HFFc6 (cell line): ENCODE measurements around the gene FRMD4A. TPM values are rescaled to one million over a fixed set of nuclear protein-coding genes. Genes with fewer than 3 reads are reported as not detected.

Experiments
- DNase-seq: peaks from one replicate; pipeline ENCODE4 v3.0.0-alpha.2; 2018
- H3K27ac Mint-ChIP-seq: 2 replicates; pipeline ENCODE4 v1.8.0; 2020; ENCODE audit warnings: mild to moderate bottlenecking, mixed read lengths
- H3K27me3 Mint-ChIP-seq: 2 replicates; pipeline ENCODE4 v1.8.0; 2021; ENCODE audit warnings: mild to moderate bottlenecking, moderate library complexity, mixed read lengths; ENCODE audit not compliant: insufficient read depth
- H3K36me3 Mint-ChIP-seq: 2 replicates; pipeline ENCODE4 v1.8.0; 2021; ENCODE audit warnings: low read depth, mixed read lengths
- H3K4me1 Mint-ChIP-seq: 2 replicates; pipeline ENCODE4 v1.8.0; 2020; ENCODE audit warnings: low read depth, mixed read lengths
- H3K4me3 Mint-ChIP-seq: 2 replicates; pipeline ENCODE4 v1.8.0; 2020; ENCODE audit warnings: mild to moderate bottlenecking, moderate library complexity, mixed read lengths
- H3K9me3 Mint-ChIP-seq: 2 replicates; pipeline ENCODE4 v1.8.0; 2020; ENCODE audit warnings: mild to moderate bottlenecking, mixed read lengths
- total RNA-seq, 6 experiments: library from RNA; stranded (reverse); fragmentation: NEBNext Ultra II Directional; extraction: Animal tissue kit (Norgen Biotek cat#: 25700); gene quantifications; 2 replicates in 1 of 6; 3 replicates in 5 of 6; pipeline ENCODE4 v1.2.3, GENCODE V29; 2021
- TF ChIP-seq, protein P1 (sequence below): fragments of 200-600 bp; sonication (generic); IDR thresholded peaks from 2 replicates; pipeline ENCODE4 v1.5.0; 2021; ENCODE audit warnings: antibody characterized with exemption, mild to moderate bottlenecking

Gene FRMD4A
- total RNA-seq, 6 experiments from 2014 or later, result 76.7 to 117 (median 92.3) TPM

DNA sequence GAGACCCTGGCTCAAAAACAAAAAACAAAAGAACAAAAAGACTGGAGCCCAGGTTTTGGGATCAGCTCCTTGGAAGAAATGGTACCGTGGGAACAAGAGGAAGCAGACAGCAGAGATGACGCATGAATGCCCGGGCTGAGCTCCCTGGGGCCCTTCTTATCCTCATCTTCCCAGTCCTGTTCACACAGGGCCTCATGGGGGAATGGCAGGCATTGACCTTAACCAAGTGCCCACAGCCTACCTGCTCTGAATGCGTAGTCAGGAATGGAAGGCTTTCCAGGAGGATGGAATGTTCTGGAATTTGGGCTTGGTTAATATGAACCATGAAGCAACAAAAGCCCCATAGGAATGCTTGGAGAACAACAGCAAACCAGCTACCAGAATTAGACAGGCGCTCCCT lies 589.3 kb downstream of the FRMD4A start:
- Mint-ChIP-seq H3K27me3 (peaks cover 2% of the 10 kb centered on the region), H3K4me3 (no peak overlapping the region), H3K36me3 (peaks cover 34% of the 10 kb centered on the region), H3K27ac (peak overlapping the region; percentile 53; the same call in 1 of the 2 replicates), H3K9me3 (no peaks in the 10 kb centered on the region), H3K4me1 (peaks cover 14% of the 10 kb centered on the region)
- DNase-seq, result no peak
- TF ChIP-seq, protein P1, sequence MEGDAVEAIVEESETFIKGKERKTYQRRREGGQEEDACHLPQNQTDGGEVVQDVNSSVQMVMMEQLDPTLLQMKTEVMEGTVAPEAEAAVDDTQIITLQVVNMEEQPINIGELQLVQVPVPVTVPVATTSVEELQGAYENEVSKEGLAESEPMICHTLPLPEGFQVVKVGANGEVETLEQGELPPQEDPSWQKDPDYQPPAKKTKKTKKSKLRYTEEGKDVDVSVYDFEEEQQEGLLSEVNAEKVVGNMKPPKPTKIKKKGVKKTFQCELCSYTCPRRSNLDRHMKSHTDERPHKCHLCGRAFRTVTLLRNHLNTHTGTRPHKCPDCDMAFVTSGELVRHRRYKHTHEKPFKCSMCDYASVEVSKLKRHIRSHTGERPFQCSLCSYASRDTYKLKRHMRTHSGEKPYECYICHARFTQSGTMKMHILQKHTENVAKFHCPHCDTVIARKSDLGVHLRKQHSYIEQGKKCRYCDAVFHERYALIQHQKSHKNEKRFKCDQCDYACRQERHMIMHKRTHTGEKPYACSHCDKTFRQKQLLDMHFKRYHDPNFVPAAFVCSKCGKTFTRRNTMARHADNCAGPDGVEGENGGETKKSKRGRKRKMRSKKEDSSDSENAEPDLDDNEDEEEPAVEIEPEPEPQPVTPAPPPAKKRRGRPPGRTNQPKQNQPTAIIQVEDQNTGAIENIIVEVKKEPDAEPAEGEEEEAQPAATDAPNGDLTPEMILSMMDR, result no peak

DNA sequence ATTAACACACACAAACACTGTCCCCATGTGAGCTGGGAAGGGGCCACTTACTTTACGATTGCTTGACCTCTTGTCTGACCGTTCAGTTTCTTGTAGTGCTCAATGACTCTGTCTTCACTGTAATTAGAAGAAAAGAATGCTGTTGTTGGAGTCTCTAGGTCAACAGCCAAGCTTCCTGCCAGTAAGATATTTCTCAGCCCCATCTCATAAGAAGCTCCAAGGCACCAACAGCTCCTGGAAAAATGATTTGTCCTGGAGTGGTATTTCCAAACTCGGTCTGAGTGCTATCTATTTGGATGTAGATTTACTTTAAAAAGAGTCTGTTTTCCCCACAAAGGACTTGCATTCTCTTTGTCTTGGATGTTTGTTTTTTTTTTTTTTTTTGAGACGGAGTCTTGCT lies 590.3 kb downstream of the FRMD4A start:
- TF ChIP-seq, protein P1, result no peak
- Mint-ChIP-seq H3K4me1 (peaks cover 5% of the 10 kb centered on the region), H3K9me3 (no peaks in the 10 kb centered on the region), H3K4me3 (no peak overlapping the region), H3K27ac (no peak overlapping the region), H3K36me3 (peaks cover 29% of the 10 kb centered on the region), H3K27me3 (peaks cover 2% of the 10 kb centered on the region)
- no peak for DNase-seq

DNA sequence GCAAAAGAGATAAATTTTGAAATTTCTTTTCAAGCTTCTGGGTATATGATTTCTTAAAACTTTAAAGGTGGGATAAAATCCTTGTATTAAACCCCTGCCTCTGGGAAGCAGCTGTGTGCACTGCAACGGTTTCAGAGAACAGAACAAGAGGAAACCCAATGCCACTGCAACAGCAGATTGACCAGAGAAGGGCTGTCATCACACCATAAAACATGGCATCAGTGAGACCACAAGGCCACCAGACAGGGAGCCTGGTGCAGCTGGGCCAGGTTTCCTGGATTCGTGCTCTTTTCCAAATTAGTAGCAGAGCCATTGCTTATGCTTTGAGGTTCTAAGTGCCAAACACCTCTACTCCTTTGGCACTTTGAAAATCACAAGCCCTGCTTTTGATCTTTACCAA lies 591.5 kb downstream of the FRMD4A start:
- Mint-ChIP-seq H3K36me3 (peaks cover 29% of the 10 kb centered on the region), H3K4me1 (no peaks in the 10 kb centered on the region; the same call in 1 of the 2 replicates), H3K9me3 (no peaks in the 10 kb centered on the region), H3K4me3 (no peak overlapping the region), H3K27ac (no peak overlapping the region), H3K27me3 (peaks cover 2% of the 10 kb centered on the region)
- TF ChIP-seq, protein P1, result no peak
- DNase-seq, result no peak

DNA sequence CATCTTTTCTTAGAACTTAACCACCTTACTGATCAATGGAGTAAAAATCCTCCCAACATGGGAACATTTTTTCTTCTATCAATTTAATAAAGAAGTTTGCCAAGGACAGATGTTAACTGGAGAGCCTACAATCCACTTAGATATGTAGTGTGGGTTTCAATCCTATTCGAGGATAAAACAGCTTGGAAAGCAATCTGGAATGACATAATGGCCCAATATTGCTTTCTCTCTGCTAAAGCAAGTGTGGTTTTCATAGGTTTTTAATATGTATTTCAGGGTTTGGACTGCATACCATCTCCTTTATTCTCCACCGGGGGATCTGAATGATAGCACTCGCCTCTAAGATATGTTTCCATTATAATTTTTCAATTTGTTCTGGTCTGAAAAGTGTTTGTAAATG lies 594.2 kb downstream of the FRMD4A start:
- peaks cover 2% of the 10 kb centered on the region for H3K27me3 Mint-ChIP-seq
- H3K9me3 Mint-ChIP-seq, result no peaks in the 10 kb centered on the region
- no peaks in the 10 kb centered on the region; the same call in 1 of the 2 replicates for H3K4me1 Mint-ChIP-seq
- DNase-seq, result no peak
- TF ChIP-seq, protein P1, result no peak
- H3K36me3 Mint-ChIP-seq, result peaks cover 34% of the 10 kb centered on the region
- H3K27ac Mint-ChIP-seq, result no peak overlapping the region
- H3K4me3 Mint-ChIP-seq, result no peak overlapping the region

- Mint-ChIP-seq H3K27ac (no peak overlapping the region), H3K4me1 (no peaks in the 10 kb centered on the region), H3K27me3 (no peaks in the 10 kb centered on the region; the same call in none of the 2 replicates), H3K9me3 (no peaks in the 10 kb centered on the region), H3K4me3 (no peak overlapping the region), H3K36me3 (peaks cover 47% of the 10 kb centered on the region)
- TF ChIP-seq, protein P1, result no peak
- no peak for DNase-seq
Measured at GRCh38 chr10:13734151-13734550, 596.6 kb downstream of the FRMD4A start.

DNA sequence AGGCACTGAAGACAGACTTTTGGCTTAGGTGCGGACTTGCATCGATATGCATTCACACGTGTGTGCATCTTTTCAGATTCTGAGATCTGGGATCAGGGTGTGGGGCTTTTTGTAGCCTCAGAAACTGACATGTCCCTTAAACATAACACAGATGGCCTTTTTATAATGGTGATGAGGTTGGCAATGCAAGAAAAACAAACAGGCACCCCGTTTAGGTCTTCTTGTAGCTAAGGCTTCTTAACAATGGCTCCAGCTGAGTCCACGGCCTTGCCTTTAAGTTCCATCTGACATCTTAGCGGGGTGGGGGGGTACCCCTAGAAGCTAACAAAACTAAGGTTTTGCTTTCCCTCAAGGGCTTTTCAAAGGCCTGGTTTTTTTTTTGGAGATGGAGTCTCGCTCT lies 597.7 kb downstream of the FRMD4A start:
- Mint-ChIP-seq H3K36me3 (peaks cover 41% of the 10 kb centered on the region), H3K9me3 (no peaks in the 10 kb centered on the region), H3K4me3 (no peak overlapping the region), H3K4me1 (no peaks in the 10 kb centered on the region), H3K27me3 (no peaks in the 10 kb centered on the region; the same call in none of the 2 replicates), H3K27ac (no peak overlapping the region)
- no peak for DNase-seq
- TF ChIP-seq, protein P1, result no peak
